GM23338 (cell line): ENCODE data around the gene BRICD5. TPM values are rescaled to one million over a fixed set of nuclear protein-coding genes. Genes with fewer than 3 reads are reported as not detected.

Source experiments
- ATAC-seq: fragments of 200-7000 bp; cut with Tn5 transposase; 3 replicates; pipeline ENCODE4 v1.9.1; 2020
- DNase-seq: peaks from one replicate; pipeline ENCODE4 v3.0.0-alpha.2; 2015; ENCODE audit warnings: low spot score
- H2AFZ ChIP-seq: fragments of 200-600 bp; sonication (generic); 2 replicates; pipeline ENCODE4 v1.8.0; 2016; ENCODE audit warnings: antibody characterized with exemption, mild to moderate bottlenecking, moderate library complexity
- H3F3A ChIP-seq: fragments of 200-600 bp; sonication (generic); replicated peaks from 2 replicates; pipeline ENCODE4 v1.8.0; 2017; ENCODE audit warnings: antibody characterized with exemption, mixed run types, low read depth
- H3K27ac ChIP-seq: fragments of 200-600 bp; sonication (generic); 2 replicates; pipeline ENCODE4 v1.6.1; 2016; ENCODE audit warnings: low read depth
- H3K27me3 ChIP-seq: fragments of 200-600 bp; sonication (generic); 2 replicates; pipeline ENCODE4 v1.8.0; 2016; ENCODE audit warnings: mild to moderate bottlenecking, mixed run types, moderate library complexity; ENCODE audit not compliant: insufficient read depth
- H3K36me3 ChIP-seq: fragments of 200-600 bp; sonication (generic); 2 replicates; pipeline ENCODE4 v1.8.0; 2016; ENCODE audit warnings: mild to moderate bottlenecking; ENCODE audit not compliant: insufficient read depth
- H3K4me1 ChIP-seq: fragments of 200-600 bp; sonication (generic); 2 replicates; pipeline ENCODE4 v1.8.0; 2016; ENCODE audit warnings: mild to moderate bottlenecking, moderate library complexity; ENCODE audit not compliant: insufficient read depth
- H3K4me2 ChIP-seq: fragments of 200-600 bp; sonication (generic); 2 replicates; pipeline ENCODE4 v1.7.1; 2017; ENCODE audit warnings: mixed run types
- H3K4me3 ChIP-seq: fragments of 200-600 bp; sonication (generic); 2 replicates; pipeline ENCODE4 v1.6.1; 2016; ENCODE audit warnings: mixed run types
- H3K79me2 ChIP-seq: fragments of 200-600 bp; sonication (generic); replicated peaks from 2 replicates; pipeline ENCODE4 v1.8.0; 2017; ENCODE audit warnings: mild to moderate bottlenecking; ENCODE audit not compliant: insufficient read depth
- H3K9me2 ChIP-seq: fragments of 200-600 bp; sonication (generic); 2 replicates; pipeline ENCODE4 v1.8.0; 2017; ENCODE audit not compliant: insufficient read depth
- H4K20me1 ChIP-seq: fragments of 200-600 bp; sonication (generic); replicated peaks from 2 replicates; pipeline ENCODE4 v1.8.0; 2017; ENCODE audit warnings: mild to moderate bottlenecking; ENCODE audit not compliant: insufficient read depth
- H3K27ac Mint-ChIP-seq: 2 replicates; pipeline ENCODE4 v1.8.0; 2020; ENCODE audit warnings: inconsistent platforms, mild to moderate bottlenecking, moderate library complexity, mixed read lengths
- H3K27me3 Mint-ChIP-seq: 3 replicates; pipeline ENCODE4 v1.8.0; 2022; ENCODE audit warnings: low read depth, mild to moderate bottlenecking, moderate library complexity, mixed read lengths, inconsistent platforms; ENCODE audit not compliant: insufficient read depth, poor library complexity
- H3K36me3 Mint-ChIP-seq: 3 replicates; pipeline ENCODE4 v1.8.0; 2021; ENCODE audit warnings: low read depth, mild to moderate bottlenecking, inconsistent platforms, moderate library complexity, mixed read lengths
- H3K4me1 Mint-ChIP-seq: 3 replicates; pipeline ENCODE4 v1.8.0; 2020; ENCODE audit warnings: mild to moderate bottlenecking, inconsistent platforms, mixed read lengths
- H3K4me3 Mint-ChIP-seq: 3 replicates; pipeline ENCODE4 v1.8.0; 2021; ENCODE audit warnings: moderate library complexity, mild to moderate bottlenecking, inconsistent platforms, mixed read lengths
- H3K9me3 Mint-ChIP-seq: 3 replicates; pipeline ENCODE4 v1.8.0; 2020; ENCODE audit warnings: moderate library complexity, mild to moderate bottlenecking, inconsistent platforms, mixed read lengths
- CREB1 ChIP-seq: fragments of 250-450 bp; sonication (Bioruptor Pico); IDR thresholded peaks from 2 replicates; pipeline ENCODE4 v1.5.0; 2020; ENCODE audit warnings: low read depth, mild to moderate bottlenecking, moderate library complexity
- CTCF ChIP-seq, 2 experiments: fragments of 200-600 bp in 1 of 2; sonication (generic) in 1 of 2; conservative IDR thresholded peaks; 2 replicates each; pipeline versions ENCODE4 v1.5.1 to v1.6.1; 2016 to 2017; ENCODE audit warnings: antibody characterized with exemption in 2 of 2, low read depth in 2 of 2, mild to moderate bottlenecking in 2 of 2, moderate library complexity in 1 of 2
- ETS1 ChIP-seq: IDR thresholded peaks from 2 replicates; pipeline ENCODE4 v1.6.1; 2016; ENCODE audit warnings: antibody characterized with exemption
- EZH2 ChIP-seq: fragments of 200-600 bp; sonication (generic); IDR thresholded peaks from one replicate; pipeline ENCODE4 v1.8.0; 2017; ENCODE audit warnings: antibody characterized with exemption, mild to moderate bottlenecking, low read depth; ENCODE audit not compliant: unreplicated experiment
- EZH2phosphoT487 ChIP-seq: fragments of 200-600 bp; sonication (generic); IDR thresholded peaks from one replicate; pipeline ENCODE4 v1.8.1; 2018; ENCODE audit warnings: antibody characterized with exemption; ENCODE audit not compliant: unreplicated experiment
- NANOG ChIP-seq: IDR thresholded peaks from 2 replicates; pipeline ENCODE4 v1.6.1; 2016; ENCODE audit warnings: antibody characterized with exemption, borderline replicate concordance
- POLR2AphosphoS5 ChIP-seq: IDR thresholded peaks from 2 replicates; pipeline ENCODE4 v1.6.1; 2016; ENCODE audit warnings: antibody characterized with exemption, low read depth
- REST ChIP-seq: IDR thresholded peaks from one replicate; pipeline ENCODE4 v1.6.1; 2018; ENCODE audit warnings: antibody characterized with exemption; ENCODE audit not compliant: unreplicated experiment
- STAT1 ChIP-seq: IDR thresholded peaks from one replicate; pipeline ENCODE4 v1.6.1; 2016; ENCODE audit warnings: antibody characterized with exemption; ENCODE audit not compliant: unreplicated experiment
- ZNF114 ChIP-seq: fragments of 250-450 bp; sonication (Bioruptor Pico); IDR thresholded peaks from 2 replicates; pipeline ENCODE4 v1.5.0; 2020; ENCODE audit warnings: mild to moderate bottlenecking, moderate library complexity
- ZNF331 ChIP-seq: fragments of 250-450 bp; sonication (Bioruptor Pico); IDR thresholded peaks from 2 replicates; pipeline ENCODE4 v1.5.0; 2020; ENCODE audit warnings: low read depth, mild to moderate bottlenecking, moderate library complexity
- ZNF462 ChIP-seq: fragments of 250-450 bp; sonication (Bioruptor Pico); IDR thresholded peaks from 2 replicates; pipeline ENCODE4 v1.5.0; 2020; ENCODE audit warnings: mild to moderate bottlenecking, moderate library complexity
- polyA plus RNA-seq: library from polyadenylated mRNA; unstranded; fragments of >200 nt; fragmentation: Nextera tagmentation; extraction: Ambion mirVana; gene quantifications from 2 replicates; pipeline ENCODE4 v1.2.1, GENCODE V29; 2016
- total RNA-seq: library from RNA; depleted of rRNA; stranded (reverse); fragments of >200 nt; shearing (Covaris generic); gene quantifications from 2 replicates; pipeline ENCODE4 v1.2.3, GENCODE V29; 2014

Gene BRICD5
- total and polyA plus RNA-seq, 2 experiments from 2014 or later, result 5.3 to 6.3 TPM

GRCh38 chr16:2174396-2175131 lies 36.1 kb downstream of the BRICD5 start:
- Histone ChIP-seq H3K9me2 (no peaks in the 10 kb centered on the region), H3K4me3 (no peak overlapping the region), H2AFZ (no peak overlapping the region), H3K36me3 (no peaks in the 10 kb centered on the region; the same call in 1 of the 2 replicates), H3F3A (0 out of 2 replicates have a peak, but pooled peaks cover 19% of the 10 kb centered on the region), H3K79me2 (no peaks in the 10 kb centered on the region), H3K27ac (no peak overlapping the region), H3K4me2 (no peak overlapping the region), H3K27me3 (no peaks in the 10 kb centered on the region), H3K4me1 (no peaks in the 10 kb centered on the region), H4K20me1 (no peaks in the 10 kb centered on the region; the same call in 1 of the 2 replicates)
- DNase-seq (no peak), ATAC-seq (no peak)
- H3K36me3 Mint-ChIP-seq, result peaks cover 30% of the 10 kb centered on the region
- H3K4me3 Mint-ChIP-seq, result no peak overlapping the region
- H3K27me3 Mint-ChIP-seq, result peaks cover 11% of the 10 kb centered on the region
- TF ChIP-seq STAT1, result no peak
- TF ChIP-seq NANOG, result no peak
- TF ChIP-seq CREB1 (CRISPR knock-in tag), result no peak
- no peak for TF ChIP-seq EZH2phosphoT487
- TF ChIP-seq ZNF462 (CRISPR knock-in tag), result no peak
- no peak for TF ChIP-seq POLR2AphosphoS5
- no peak for TF ChIP-seq CTCF (conservative IDR thresholded peaks at IDR 0.05; ENCODE audit: low read depth in 2 of 2)
- TF ChIP-seq EZH2, result no peak
- TF ChIP-seq ZNF114, result no peak
- no peak for TF ChIP-seq ETS1
- TF ChIP-seq REST, result no peak
- TF ChIP-seq ZNF331 (CRISPR knock-in tag), result no peak
- H3K27ac Mint-ChIP-seq, result no peak overlapping the region
- no peaks in the 10 kb centered on the region for H3K9me3 Mint-ChIP-seq
- H3K4me1 Mint-ChIP-seq, result peaks cover 1% of the 10 kb centered on the region; the same call in 1 of the 3 replicates
